Heart left ventricle (tissue), 16 donors: Measurements from ENCODE around the gene ITGB8. TPM values are rescaled to one million over a fixed set of nuclear protein-coding genes. Genes with fewer than 3 reads are reported as not detected.
A peak's percentile ranks its signal among the peaks of the same experiment; 100 is the strongest.

Experiments used
- ATAC-seq, 4 donors: fragments of 200-7000 bp; cut with Tn5 transposase; one replicate each; pipeline ENCODE4 v1.9.1; 2020 to 2022; ENCODE audit warnings: moderate library complexity in 4 of 4, mild to moderate bottlenecking in 3 of 4, moderate number of reproducible peaks in 1 of 4
- DNase-seq, 5 donors: peaks; one replicate each; pipeline ENCODE4 v3.0.0-alpha.2; 2020
- H3K27ac ChIP-seq, 12 donors: fragments of 200-600 bp; sonication (generic) in 4 of 12; one replicate each; pipeline versions ENCODE4 v1.5.0 to v1.8.0; 2016 to 2022; ENCODE audit warnings: mild to moderate bottlenecking in 2 of 12
- H3K27me3 ChIP-seq, 9 donors: fragments of 200-600 bp; sonication (generic) in 2 of 9; one replicate each; pipeline versions ENCODE4 v1.5.1 to v1.8.0; 2016 to 2022; ENCODE audit warnings: mild to moderate bottlenecking in 3 of 9
- H3K36me3 ChIP-seq, 9 donors: fragments of 200-600 bp; sonication (generic) in 2 of 9; one replicate each; pipeline versions ENCODE4 v1.5.0 to v1.8.0; 2018 to 2022; ENCODE audit warnings: mild to moderate bottlenecking in 2 of 9
- H3K4me1 ChIP-seq, 12 donors: fragments of 200-600 bp; sonication (generic) in 4 of 12; one replicate each; pipeline versions ENCODE4 v1.5.0 to v1.8.0; 2016 to 2022; ENCODE audit warnings: mild to moderate bottlenecking in 3 of 12
- H3K4me3 ChIP-seq, 12 donors: fragments of 200-600 bp; sonication (generic) in 4 of 12; one replicate each; pipeline versions ENCODE4 v1.5.0 to v1.8.0; 2017 to 2022; ENCODE audit warnings: mild to moderate bottlenecking in 9 of 12, moderate library complexity in 4 of 12
- H3K9me3 ChIP-seq, 12 donors: fragments of 200-600 bp; sonication (generic) in 4 of 12; one replicate each; pipeline versions ENCODE4 v1.5.0 to v1.8.0; 2016 to 2022; ENCODE audit warnings: mild to moderate bottlenecking in 1 of 12
- POLR2A ChIP-seq, 2 donors: fragments of 450-650 bp; IDR thresholded peaks; one replicate each; pipeline ENCODE4 v1.6.1; 2017; ENCODE audit warnings: antibody characterized with exemption in 2 of 2, mild to moderate bottlenecking in 2 of 2, moderate library complexity in 2 of 2
- WGBS, 4 donors: extraction: QIAGEN DNeasy Blood & Tissue Kit in 2 of 4; methylation state at CpG; one replicate each; pipeline versions ENCODE4 v1.1.5 to v1.1.7; 2013 to 2018; 5-methylcytosine and 5-hydroxymethylcytosine counted together
- intact Hi-C, 10 donors: fragments of 100-400 bp; cut with DNase I; formaldehyde crosslinking; loops; one replicate each; pipeline versions ENCODE4 v1.11.1 to v1.14.2; 2022
- polyA plus RNA-seq, 2 donors: library from polyadenylated mRNA; stranded (reverse); fragments of 200-250 nt; gene quantifications; one replicate each; pipeline ENCODE4 v1.2.3, GENCODE V29; 2013
- total RNA-seq, 9 donors: library from RNA; depleted of rRNA in 2 of 9; stranded (reverse); fragments of >200 nt in 2 of 9; fragmentation: NEBNext Ultra II Directional in 3 of 9; extraction: Animal tissue kit (Norgen Biotek cat#: 25700) in 3 of 9; gene quantifications; one replicate each; pipeline versions ENCODE4 v1.1.0 to v1.2.4, GENCODE V29; 2016 to 2023
- TF ChIP-seq, protein P1 (sequence below), 12 donors: fragments of 200-600 bp; sonication (generic) in 4 of 12; IDR thresholded peaks; one replicate each; pipeline versions ENCODE4 v1.5.0 to v1.8.0; 2018 to 2022; ENCODE audit warnings: antibody characterized with exemption in 12 of 12, mild to moderate bottlenecking in 5 of 12
- donor health status: ischemic (EF 13 %, LVEDD 7.1; RV severe dilation, severe dysfunction).
- donor health status: healthy with polysubstance abuse.
- donor health status: DM: no; HTN: yes; CAD: no.
- donor health status: DM: no; HTN: no; CAD: no.
- donor health status: ischemic (EF 25% LVEDD 6.9; RV normal size, moderate dysfunction).
- donor health status: ischemic (EF 25% LVEDD 5.7; RV mildly dilated, moderate dysfunction).
- donor health status: healthy.
- donor health status: DM: yes; HTN: yes; CAD: no.
- donor health status: ischemic (EF 35%, LVEDD 5.7; RV mildly dilated, moderate dysfunction).
- donor health status: nonischemic (EF 11% LVEDD 7.7; RV severe dilation, severe dysfunction).
- donor health status: DM: yes; HTN: yes; CAD: no.
- donor health status: PGD.
- donor health status: ischemic (EF 29% LVEDD 5.4; RV normal size, mild dysfunction).
- donor health status: nonischemic (EF 23%, LVEDD 6.1; RV moderate dilation, normal function).

Gene ITGB8
- total and polyA plus RNA-seq, 11 donors, result 0.61 to 16.0 (median 2.1) TPM

GRCh38 chr7:20359341-20359963 is 28.8 kb downstream of the ITGB8 start:
- ATAC-seq (no peak), DNase-seq (no peak)
- no peaks in the 10 kb centered on the region for H3K36me3 ChIP-seq
- no peak overlapping the region for H3K4me3 ChIP-seq
- no peak overlapping the region for H3K27ac ChIP-seq
- TF ChIP-seq POLR2A (IDR thresholded peaks at IDR 0.05), result no peak
- TF ChIP-seq, protein P1, sequence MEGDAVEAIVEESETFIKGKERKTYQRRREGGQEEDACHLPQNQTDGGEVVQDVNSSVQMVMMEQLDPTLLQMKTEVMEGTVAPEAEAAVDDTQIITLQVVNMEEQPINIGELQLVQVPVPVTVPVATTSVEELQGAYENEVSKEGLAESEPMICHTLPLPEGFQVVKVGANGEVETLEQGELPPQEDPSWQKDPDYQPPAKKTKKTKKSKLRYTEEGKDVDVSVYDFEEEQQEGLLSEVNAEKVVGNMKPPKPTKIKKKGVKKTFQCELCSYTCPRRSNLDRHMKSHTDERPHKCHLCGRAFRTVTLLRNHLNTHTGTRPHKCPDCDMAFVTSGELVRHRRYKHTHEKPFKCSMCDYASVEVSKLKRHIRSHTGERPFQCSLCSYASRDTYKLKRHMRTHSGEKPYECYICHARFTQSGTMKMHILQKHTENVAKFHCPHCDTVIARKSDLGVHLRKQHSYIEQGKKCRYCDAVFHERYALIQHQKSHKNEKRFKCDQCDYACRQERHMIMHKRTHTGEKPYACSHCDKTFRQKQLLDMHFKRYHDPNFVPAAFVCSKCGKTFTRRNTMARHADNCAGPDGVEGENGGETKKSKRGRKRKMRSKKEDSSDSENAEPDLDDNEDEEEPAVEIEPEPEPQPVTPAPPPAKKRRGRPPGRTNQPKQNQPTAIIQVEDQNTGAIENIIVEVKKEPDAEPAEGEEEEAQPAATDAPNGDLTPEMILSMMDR (IDR thresholded peaks at IDR 0.05), result no peak
- intact Hi-C loops, result no loop called here
- no peaks in the 10 kb centered on the region for H3K9me3 ChIP-seq
- 76 to 91% (median 84%) methylated on average over 1 of the region's 1 CpG for WGBS, 4 donors
- no peaks in the 10 kb centered on the region for H3K4me1 ChIP-seq
- no peaks in the 10 kb centered on the region for H3K27me3 ChIP-seq

- Histone ChIP-seq H3K9me3 (no peaks in the 10 kb centered on the region), H3K4me3 (no peak overlapping the region), H3K4me1 (peaks cover 0 to 10% (median 0%) of the 10 kb centered on the region in 12 donors), H3K36me3 (peaks cover 0 to 8% (median 0%) of the 10 kb centered on the region in 9 donors), H3K27me3 (no peaks in the 10 kb centered on the region), H3K27ac (no peak overlapping the region)
- no peak for DNase-seq
- no peak for ATAC-seq
- intact Hi-C loops, result no loop called here
- no peak for TF ChIP-seq POLR2A (IDR thresholded peaks at IDR 0.05)
- TF ChIP-seq, protein P1 (IDR thresholded peaks at IDR 0.05), result no peak
- WGBS, 4 donors, result 73 to 85% (median 79%) methylated on average over 2 of the region's 2 CpGs
These were observed 32.0 kb downstream of the ITGB8 start for GRCh38 chr7:20362574-20363253.

GRCh38 chr7:20364571-20365196 is 34.0 kb downstream of the ITGB8 start:
- WGBS, 4 donors, result 54 to 60% (median 56%) methylated on average over 4 of the region's 4 CpGs
- intact Hi-C loops, result no loop called here
- peaks cover 0 to 10% (median 0%) of the 10 kb centered on the region in 12 donors for H3K4me1 ChIP-seq
- H3K9me3 ChIP-seq, result no peaks in the 10 kb centered on the region
- peaks cover 0 to 9% (median 0%) of the 10 kb centered on the region in 9 donors for H3K36me3 ChIP-seq
- no peak overlapping the region for H3K4me3 ChIP-seq
- ATAC-seq (no peak), DNase-seq (no peak)
- H3K27ac ChIP-seq, result peak overlapping the region in 1 of 12 donors; percentile 40
- TF ChIP-seq, protein P1 (IDR thresholded peaks at IDR 0.05), result no peak
- TF ChIP-seq POLR2A (IDR thresholded peaks at IDR 0.05), result no peak
- H3K27me3 ChIP-seq, result no peaks in the 10 kb centered on the region

DNA sequence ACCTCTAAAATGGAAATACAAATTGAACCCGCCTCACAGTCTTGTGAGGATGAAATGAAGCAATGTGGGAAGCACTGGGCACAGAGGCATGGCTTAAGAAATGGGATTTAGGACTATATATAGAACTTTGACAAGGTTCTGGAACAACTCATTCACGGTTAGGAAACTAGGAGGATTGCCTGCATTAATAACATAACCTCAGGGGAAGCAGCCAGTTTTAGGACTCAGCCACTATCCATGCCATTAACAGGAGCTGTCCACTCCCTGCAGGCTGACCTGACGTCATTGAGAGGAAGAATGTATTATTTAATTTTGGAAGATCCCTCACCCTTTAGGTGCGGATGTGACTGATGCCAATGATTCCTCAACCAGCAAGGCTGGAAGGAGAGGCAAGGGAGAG is 34.8 kb downstream of the ITGB8 start:
- no peaks in the 10 kb centered on the region for H3K9me3 ChIP-seq
- peak in 1 of 5 donors; percentile 42 for DNase-seq
- peaks cover 0 to 10% (median 0%) of the 10 kb centered on the region in 12 donors for H3K4me1 ChIP-seq
- H3K27me3 ChIP-seq, result no peaks in the 10 kb centered on the region
- WGBS, 4 donors, result 29 to 59% (median 39%) methylated on average over 4 of the region's 4 CpGs
- no peak overlapping the region for H3K4me3 ChIP-seq
- TF ChIP-seq POLR2A (IDR thresholded peaks at IDR 0.05), result no peak
- TF ChIP-seq, protein P1 (IDR thresholded peaks at IDR 0.05), result no peak
- intact Hi-C loops, result no loop called here
- ATAC-seq, result peak; percentile 91 to 97 (median 93)
- peaks cover 0 to 9% (median 0%) of the 10 kb centered on the region in 9 donors for H3K36me3 ChIP-seq
- H3K27ac ChIP-seq, result peak overlapping the region in 1 of 12 donors; percentile 40
